IMR-90 (cell line): ENCODE data around the gene POLR2F. TPM values are rescaled to one million over a fixed set of nuclear protein-coding genes. Genes with fewer than 3 reads are reported as not detected.

Experiments
- ATAC-seq: fragments of 200-7000 bp; cut with Tn5 transposase; 2 replicates; pipeline ENCODE4 v1.9.1; 2020; ENCODE audit warnings: low read depth, mild to moderate bottlenecking, moderate library complexity
- BruUV-seq: library from RNA; stranded (reverse); fragments of 400-500 nt; replicated peaks from 2 replicates; lab custom pipeline; 2021; lab: Mats Ljungman, UMichigan
- CTCF ChIA-PET: fragments of 300-600 bp; formaldehyde crosslinking; extraction: SDS; loops from one replicate; lab custom pipeline; 2021; ENCODE audit warnings: antibody characterized with exemption; lab: Yijun Ruan, JAX
- POLR2A ChIA-PET: fragments of 300-600 bp; sonication (Branson Sonifier 250); formaldehyde crosslinking; loops from one replicate; lab custom pipeline; 2022; ENCODE audit warnings: antibody characterized with exemption; ENCODE audit not compliant: unreplicated experiment; lab: Charles Lee
- DNase-seq: peaks from one replicate; pipeline ENCODE4 v3.0.0; 2013
- H2AFZ ChIP-seq: replicated peaks from 2 replicates; pipeline ENCODE3; 2013; ENCODE audit warnings: low read length, mild to moderate bottlenecking; ENCODE audit not compliant: poor library complexity
- H2AK5ac ChIP-seq: 2 replicates; pipeline ENCODE4 v1.6.1; 2013; ENCODE audit warnings: low read depth, low read length, inconsistent platforms
- H2AK9ac ChIP-seq: replicated peaks from 2 replicates; pipeline ENCODE3; 2013; ENCODE audit warnings: mild to moderate bottlenecking, low read depth, low read length, moderate library complexity; ENCODE audit not compliant: poor library complexity
- H2BK120ac ChIP-seq: 2 replicates; pipeline ENCODE4 v1.6.1; 2013; ENCODE audit warnings: low read depth, low read length, inconsistent platforms
- H2BK15ac ChIP-seq: 3 replicates; pipeline ENCODE4 v1.6.1; 2013; ENCODE audit warnings: low read depth, low read length, inconsistent platforms
- H2BK20ac ChIP-seq: 2 replicates; pipeline ENCODE4 v1.6.1; 2013; ENCODE audit warnings: low read depth, mild to moderate bottlenecking, inconsistent platforms, low read length, moderate library complexity
- H2BK5ac ChIP-seq: 2 replicates; pipeline ENCODE4 v1.6.1; 2013; ENCODE audit warnings: mild to moderate bottlenecking, low read depth, low read length, inconsistent platforms; ENCODE audit not compliant: poor library complexity, severe bottlenecking
- H3K14ac ChIP-seq: replicated peaks from 2 replicates; pipeline ENCODE4 v1.6.1; 2013; ENCODE audit warnings: low read depth, low read length, inconsistent platforms
- H3K18ac ChIP-seq: 2 replicates; pipeline ENCODE4 v1.6.1; 2013; ENCODE audit warnings: low read depth, low read length, control low read depth
- H3K23ac ChIP-seq: 2 replicates; pipeline ENCODE4 v1.6.1; 2013; ENCODE audit warnings: low read depth, low read length, inconsistent platforms
- H3K27ac ChIP-seq: 2 replicates; pipeline ENCODE4 v1.5.1; 2013; ENCODE audit warnings: mild to moderate bottlenecking, control low read depth, low read length; ENCODE audit not compliant: insufficient read depth
- H3K27me3 ChIP-seq: 2 replicates; pipeline ENCODE4 v1.6.1; 2013; ENCODE audit warnings: low read length; ENCODE audit not compliant: control insufficient read depth, insufficient read depth
- H3K36me3 ChIP-seq: 2 replicates; pipeline ENCODE4 v1.6.1; 2013; ENCODE audit warnings: low read length, mixed read lengths; ENCODE audit not compliant: control insufficient read depth, insufficient read depth
- H3K4ac ChIP-seq: 2 replicates; pipeline ENCODE4 v1.6.1; 2013; ENCODE audit warnings: low read depth, low read length, inconsistent platforms
- H3K4me1 ChIP-seq: 2 replicates; pipeline ENCODE4 v1.6.1; 2013; ENCODE audit warnings: low read length, mixed read lengths; ENCODE audit not compliant: control insufficient read depth, insufficient read depth
- H3K4me2 ChIP-seq: 2 replicates; pipeline ENCODE4 v1.6.1; 2013; ENCODE audit warnings: low read depth, mild to moderate bottlenecking, control low read depth, low read length, moderate library complexity
- H3K4me3 ChIP-seq: 2 replicates; pipeline ENCODE4 v1.5.1; 2013; ENCODE audit warnings: low read depth, mild to moderate bottlenecking, control low read depth, low read length, moderate library complexity; ENCODE audit not compliant: insufficient read depth
- H3K56ac ChIP-seq: 2 replicates; pipeline ENCODE4 v1.6.1; 2013; ENCODE audit warnings: low read length, inconsistent platforms; ENCODE audit not compliant: insufficient read depth; ENCODE audit errors: extremely low read depth
- H3K79me1 ChIP-seq, 2 experiments: 2 replicates each; pipeline ENCODE4 v1.6.1; 2013; ENCODE audit warnings: low read length in 2 of 2, inconsistent platforms in 1 of 2, low read depth in 1 of 2
- H3K9ac ChIP-seq: 2 replicates; pipeline ENCODE4 v1.6.1; 2013; ENCODE audit warnings: low read depth, low read length, control low read depth
- H3K9me1 ChIP-seq: 2 replicates; pipeline ENCODE4 v1.6.1; 2013; ENCODE audit warnings: low read length, inconsistent platforms; ENCODE audit not compliant: insufficient read depth
- H3K9me3 ChIP-seq: 2 replicates; pipeline ENCODE4 v1.6.1; 2013; ENCODE audit warnings: low read length; ENCODE audit not compliant: control insufficient read depth, insufficient read depth
- H4K20me1 ChIP-seq: 2 replicates; pipeline ENCODE4 v1.6.1; 2013; ENCODE audit warnings: low read length, inconsistent platforms; ENCODE audit not compliant: insufficient read depth
- H4K5ac ChIP-seq: 2 replicates; pipeline ENCODE4 v1.6.1; 2013; ENCODE audit warnings: mild to moderate bottlenecking, low read depth, low read length, control low read depth
- H4K8ac ChIP-seq, 2 experiments: 2 replicates each; pipeline ENCODE4 v1.6.1; 2013; ENCODE audit warnings: low read depth in 2 of 2, low read length in 2 of 2, control low read depth in 1 of 2, inconsistent platforms in 1 of 2
- H4K91ac ChIP-seq: 2 replicates; pipeline ENCODE4 v1.6.1; 2013; ENCODE audit warnings: low read depth, low read length, inconsistent platforms; ENCODE audit not compliant: insufficient read depth
- BHLHE40 ChIP-seq: fragments of 150-350 bp; IDR thresholded peaks from 2 replicates; pipeline ENCODE4 v1.6.1; 2016; ENCODE audit warnings: mild to moderate bottlenecking, low read depth, low read length
- CEBPB ChIP-seq: IDR thresholded peaks from 2 replicates; pipeline ENCODE4 v1.6.1; 2012; ENCODE audit warnings: low read depth, low read length, improper control_type of control experiment
- FOS ChIP-seq: fragments of 150-350 bp; IDR thresholded peaks from 2 replicates; pipeline ENCODE4 v1.6.1; 2016; ENCODE audit warnings: low read depth, low read length
- MAFK ChIP-seq: IDR thresholded peaks from 2 replicates; pipeline ENCODE4 v1.6.1; 2012; ENCODE audit warnings: low read depth, low read length, improper control_type of control experiment
- MXI1 ChIP-seq: IDR thresholded peaks from 2 replicates; pipeline ENCODE4 v1.6.1; 2012; ENCODE audit warnings: low read depth, mild to moderate bottlenecking, low read length, moderate library complexity, borderline replicate concordance
- POLR2A ChIP-seq: IDR thresholded peaks from 2 replicates; pipeline ENCODE4 v1.6.1; 2012; ENCODE audit warnings: mild to moderate bottlenecking, low read depth, low read length
- WGBS, 2 experiments: methylation state at CpG; one replicate each; pipeline versions ENCODE4 v1.1.5 to v1.1.7; 2013; ENCODE audit warnings: missing lambda C conversion rate in 2 of 2; ENCODE audit not compliant: insufficient read length in 1 of 2; ENCODE audit errors: extremely low coverage in 2 of 2; 5-methylcytosine and 5-hydroxymethylcytosine counted together
- dilution Hi-C: fragments of 300-500 bp; cut with HindIII; formaldehyde crosslinking; loops from one replicate; pipeline ENCODE4 v1.14.3; 2018; ENCODE audit warnings: low sequenced_read_pairs; ENCODE audit not compliant: unreplicated experiment
- in situ Hi-C: fragments of 300-500 bp; cut with MboI; formaldehyde crosslinking; loops from 3 replicates; pipeline ENCODE4 v1.14.3; 2019; ENCODE audit warnings: low sequenced_read_pairs, inconsistent platforms, mixed read lengths
- intact Hi-C: fragments of 100-400 bp; cut with micrococcal nuclease; formaldehyde crosslinking; loops from 2 replicates; pipeline ENCODE4 v1.10.0; 2022
- polyA plus RNA-seq, 3 experiments: library from polyadenylated mRNA; depleted of rRNA; stranded (reverse); fragments of >200 nt; gene quantifications; 2 replicates each; pipeline ENCODE4 v1.2.3, GENCODE V29; 2012; ENCODE audit warnings: low replicate concordance in 1 of 3
- total RNA-seq: library from RNA; depleted of rRNA; stranded (reverse); fragments of >200 nt; gene quantifications from 2 replicates; pipeline ENCODE4 v1.2.3, GENCODE V29; 2012
- TF ChIP-seq, protein P1 (sequence below): conservative IDR thresholded peaks from 2 replicates; pipeline ENCODE4 v1.5.1; 2012; ENCODE audit warnings: mild to moderate bottlenecking, low read depth, low read length, improper control_type of control experiment

The POLR2F gene
- total and polyA plus RNA-seq, 2 of the 4 experiments (the other 2 are of a cell fraction): 26.0 to 147 TPM

DNA sequence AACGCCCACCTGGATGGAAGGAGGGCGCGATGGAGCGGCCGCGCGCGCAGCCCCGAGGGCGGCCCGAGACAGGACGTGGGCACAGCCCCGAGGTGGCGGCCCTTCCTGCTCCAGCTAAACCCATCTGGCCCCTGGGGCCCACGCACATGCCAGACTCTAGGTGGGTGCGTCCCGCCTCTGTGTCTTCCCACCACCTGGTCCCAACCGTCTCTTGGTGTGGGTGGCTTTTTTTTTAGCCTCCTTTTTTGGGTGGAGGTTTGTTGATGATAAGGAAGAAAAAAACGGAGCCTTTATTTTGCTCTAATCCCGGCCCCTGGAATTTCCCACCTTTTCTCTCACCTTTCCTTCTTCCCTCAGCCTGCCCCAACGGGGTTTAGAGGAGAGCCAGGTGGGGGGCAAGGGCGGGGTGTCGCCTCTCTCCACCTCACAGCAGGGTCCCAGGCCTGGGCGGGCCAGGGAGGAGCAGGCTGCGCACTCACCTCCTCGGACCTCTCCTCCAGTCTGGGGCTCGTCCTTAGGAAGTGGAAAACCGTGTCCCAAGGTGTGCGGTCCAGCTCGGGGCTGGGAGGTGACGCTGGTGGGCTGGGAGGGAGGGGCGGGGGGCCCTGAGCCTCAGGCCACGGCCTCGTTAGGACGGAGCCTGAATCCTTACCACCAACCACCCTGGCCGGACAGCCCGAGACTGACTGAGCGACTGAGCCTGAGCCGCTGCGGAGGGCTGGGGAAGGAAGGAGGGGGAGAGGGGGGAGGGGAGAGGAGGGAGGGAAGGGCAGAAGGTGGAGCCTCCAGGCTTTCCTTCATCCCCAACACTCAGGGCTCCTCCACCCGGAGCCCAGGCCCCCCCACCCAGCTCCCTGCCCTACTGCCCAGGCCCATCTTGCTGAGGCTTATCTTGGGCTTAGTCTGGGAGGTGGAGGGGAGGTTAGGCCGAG lies 30.6 kb downstream of the POLR2F start, which contains the start of gene SOX10 (continued):
- TF ChIP-seq, protein P1, sequence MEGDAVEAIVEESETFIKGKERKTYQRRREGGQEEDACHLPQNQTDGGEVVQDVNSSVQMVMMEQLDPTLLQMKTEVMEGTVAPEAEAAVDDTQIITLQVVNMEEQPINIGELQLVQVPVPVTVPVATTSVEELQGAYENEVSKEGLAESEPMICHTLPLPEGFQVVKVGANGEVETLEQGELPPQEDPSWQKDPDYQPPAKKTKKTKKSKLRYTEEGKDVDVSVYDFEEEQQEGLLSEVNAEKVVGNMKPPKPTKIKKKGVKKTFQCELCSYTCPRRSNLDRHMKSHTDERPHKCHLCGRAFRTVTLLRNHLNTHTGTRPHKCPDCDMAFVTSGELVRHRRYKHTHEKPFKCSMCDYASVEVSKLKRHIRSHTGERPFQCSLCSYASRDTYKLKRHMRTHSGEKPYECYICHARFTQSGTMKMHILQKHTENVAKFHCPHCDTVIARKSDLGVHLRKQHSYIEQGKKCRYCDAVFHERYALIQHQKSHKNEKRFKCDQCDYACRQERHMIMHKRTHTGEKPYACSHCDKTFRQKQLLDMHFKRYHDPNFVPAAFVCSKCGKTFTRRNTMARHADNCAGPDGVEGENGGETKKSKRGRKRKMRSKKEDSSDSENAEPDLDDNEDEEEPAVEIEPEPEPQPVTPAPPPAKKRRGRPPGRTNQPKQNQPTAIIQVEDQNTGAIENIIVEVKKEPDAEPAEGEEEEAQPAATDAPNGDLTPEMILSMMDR: no peak

GRCh38 chr22:37985050-37985585 lies 31.6 kb downstream of the POLR2F start:
- Histone ChIP-seq H3K9me1 (no peaks in the 10 kb centered on the region), H3K23ac (no peak overlapping the region), H3K14ac (no peak overlapping the region), H3K4ac (no peak overlapping the region), H3K9me3 (no peaks in the 10 kb centered on the region), H2BK5ac (no peak overlapping the region), H2AK5ac (no peak overlapping the region), H3K4me2 (no peak overlapping the region), H3K4me1 (no peaks in the 10 kb centered on the region), H2BK15ac (no peak overlapping the region), H4K8ac (no peak overlapping the region), H2BK20ac (no peak overlapping the region), H2AFZ (no peak overlapping the region), H2AK9ac (no peak overlapping the region), H3K27me3 (no peaks in the 10 kb centered on the region), H3K4me3 (no peak overlapping the region), H3K9ac (no peak overlapping the region), H3K27ac (no peak overlapping the region), H4K20me1 (no peaks in the 10 kb centered on the region), H2BK120ac (no peak overlapping the region), H4K5ac (no peak overlapping the region), H4K91ac (no peak overlapping the region), H3K18ac (no peak overlapping the region), H3K79me1 (no peaks in the 10 kb centered on the region), H3K36me3 (no peaks in the 10 kb centered on the region), H3K56ac (no peak overlapping the region)
- ChIA-PET CTCF (no interaction called here), POLR2A (interaction anchor here (0.6 kb wide), 1 partner anchor 370 kb away, joined by 5 read pairs; no protein-coding TSS in a partner anchor)
- no CpG with 5 or more reads among the region's 9 CpGs for WGBS, 2 experiments
- TF ChIP-seq MAFK: no peak
- TF ChIP-seq MXI1: no peak
- TF ChIP-seq CEBPB: no peak
- TF ChIP-seq FOS: no peak
- TF ChIP-seq BHLHE40: no peak
- TF ChIP-seq POLR2A: no peak
- DNase-seq (no peak), ATAC-seq (no peak)
- intact Hi-C loops (no loop called here), in situ Hi-C loops (no loop called here), dilution Hi-C loops (no loop called here)
- no TSS peak for BruUV-seq
